Measurements from ENCODE around the gene OSCAR. TPM values are rescaled to one million over a fixed set of nuclear protein-coding genes. Genes with fewer than 3 reads are reported as not detected.

The OSCAR gene
- total and polyA plus RNA-seq, 10 donors = 2.4 to 49.5 (median 17.7) TPM

GRCh38 chr19:54077334-54077733, 23.3 kb downstream of the OSCAR start:
- DNase-seq = no peak
- no peak overlapping the region for H3K4me3 ChIP-seq
- TF ChIP-seq, protein P1, sequence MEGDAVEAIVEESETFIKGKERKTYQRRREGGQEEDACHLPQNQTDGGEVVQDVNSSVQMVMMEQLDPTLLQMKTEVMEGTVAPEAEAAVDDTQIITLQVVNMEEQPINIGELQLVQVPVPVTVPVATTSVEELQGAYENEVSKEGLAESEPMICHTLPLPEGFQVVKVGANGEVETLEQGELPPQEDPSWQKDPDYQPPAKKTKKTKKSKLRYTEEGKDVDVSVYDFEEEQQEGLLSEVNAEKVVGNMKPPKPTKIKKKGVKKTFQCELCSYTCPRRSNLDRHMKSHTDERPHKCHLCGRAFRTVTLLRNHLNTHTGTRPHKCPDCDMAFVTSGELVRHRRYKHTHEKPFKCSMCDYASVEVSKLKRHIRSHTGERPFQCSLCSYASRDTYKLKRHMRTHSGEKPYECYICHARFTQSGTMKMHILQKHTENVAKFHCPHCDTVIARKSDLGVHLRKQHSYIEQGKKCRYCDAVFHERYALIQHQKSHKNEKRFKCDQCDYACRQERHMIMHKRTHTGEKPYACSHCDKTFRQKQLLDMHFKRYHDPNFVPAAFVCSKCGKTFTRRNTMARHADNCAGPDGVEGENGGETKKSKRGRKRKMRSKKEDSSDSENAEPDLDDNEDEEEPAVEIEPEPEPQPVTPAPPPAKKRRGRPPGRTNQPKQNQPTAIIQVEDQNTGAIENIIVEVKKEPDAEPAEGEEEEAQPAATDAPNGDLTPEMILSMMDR (IDR thresholded peaks at IDR 0.05 in 8 of 11, conservative IDR thresholded peaks at IDR 0.05 in 3 of 11) = no peak
- no peak for TF ChIP-seq POLR2A (IDR thresholded peaks at IDR 0.05)
- no peak for TF ChIP-seq POLR2AphosphoS5 (IDR thresholded peaks at IDR 0.05)
- no peaks in the 10 kb centered on the region for H3K36me3 ChIP-seq
- peak overlapping the region in 6 of 8 donors; percentile 16 to 67 (median 32) for H3K27ac ChIP-seq
- H3K4me1 ChIP-seq = peaks cover 0 to 13% (median 1%) of the 10 kb centered on the region in 6 donors
- WGBS, 5 donors = 38 to 54% (median 47%) methylated on average over 5 of the region's 5 CpGs
- peaks cover 0 to 3% (median 0%) of the 10 kb centered on the region in 7 donors for H3K27me3 ChIP-seq (replicated peaks in 1 of 7)
- intact Hi-C loops (cut with DNase I; ENCODE audit: low total_unique reads) = no loop called here
- H3K9me3 ChIP-seq = peaks cover 0 to 17% (median 13%) of the 10 kb centered on the region in 8 donors

DNA sequence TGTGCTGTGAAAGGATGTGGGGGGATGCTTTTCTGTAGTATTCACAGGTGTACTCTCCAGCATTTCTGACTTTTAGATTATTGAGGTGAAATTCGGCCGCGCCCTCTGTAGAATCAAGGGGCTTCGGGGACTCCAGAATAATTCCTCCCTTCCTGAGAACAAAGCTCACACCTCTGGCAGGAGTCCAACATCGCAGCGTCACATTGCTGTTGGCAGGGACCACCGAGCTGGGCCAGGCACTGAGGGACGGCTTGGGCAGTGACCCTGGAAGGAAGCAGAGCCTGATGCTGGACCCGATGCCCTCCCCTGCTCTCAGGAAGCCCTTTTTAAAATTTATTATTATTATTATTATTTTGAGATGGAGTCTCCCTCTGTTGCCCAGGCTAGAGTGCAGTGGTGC, 25.8 kb downstream of the OSCAR start:
- H3K27ac ChIP-seq = no peak overlapping the region
- H3K4me3 ChIP-seq = no peak overlapping the region
- no peaks in the 10 kb centered on the region for H3K36me3 ChIP-seq
- no peak for DNase-seq
- peaks cover 0 to 13% (median 1%) of the 10 kb centered on the region in 6 donors for H3K4me1 ChIP-seq
- peaks cover 0 to 6% (median 0%) of the 10 kb centered on the region in 8 donors for H3K9me3 ChIP-seq
- intact Hi-C loops (cut with DNase I; ENCODE audit: low total_unique reads) = no loop called here
- TF ChIP-seq POLR2A (IDR thresholded peaks at IDR 0.05) (no peak), POLR2AphosphoS5 (IDR thresholded peaks at IDR 0.05) (no peak)
- TF ChIP-seq, protein P1 (IDR thresholded peaks at IDR 0.05 in 8 of 11, conservative IDR thresholded peaks at IDR 0.05 in 3 of 11) = no peak
- H3K27me3 ChIP-seq (replicated peaks in 1 of 7) = peaks cover 0 to 3% (median 0%) of the 10 kb centered on the region in 7 donors
- WGBS, 5 donors = 77 to 86% (median 83%) methylated on average over 9 of the region's 9 CpGs

GRCh38 chr19:54073829-54074228, 26.8 kb downstream of the OSCAR start:
- DNase-seq = no peak
- Histone ChIP-seq H3K4me3 (no peak overlapping the region), H3K9me3 (peaks cover 0 to 15% (median 7%) of the 10 kb centered on the region in 8 donors), H3K27me3 (replicated peaks in 1 of 7) (peaks cover 0 to 3% (median 0%) of the 10 kb centered on the region in 7 donors), H3K36me3 (no peaks in the 10 kb centered on the region), H3K27ac (no peak overlapping the region), H3K4me1 (peaks cover 0 to 13% (median 1%) of the 10 kb centered on the region in 6 donors)
- WGBS, 5 donors = 82 to 93% (median 92%) methylated on average over 10 of the region's 10 CpGs
- no peak for TF ChIP-seq POLR2A (IDR thresholded peaks at IDR 0.05)
- TF ChIP-seq, protein P1 (IDR thresholded peaks at IDR 0.05 in 8 of 11, conservative IDR thresholded peaks at IDR 0.05 in 3 of 11) = no peak
- no peak for TF ChIP-seq POLR2AphosphoS5 (IDR thresholded peaks at IDR 0.05)
- intact Hi-C loops (cut with DNase I; ENCODE audit: low total_unique reads) = no loop called here

DNA sequence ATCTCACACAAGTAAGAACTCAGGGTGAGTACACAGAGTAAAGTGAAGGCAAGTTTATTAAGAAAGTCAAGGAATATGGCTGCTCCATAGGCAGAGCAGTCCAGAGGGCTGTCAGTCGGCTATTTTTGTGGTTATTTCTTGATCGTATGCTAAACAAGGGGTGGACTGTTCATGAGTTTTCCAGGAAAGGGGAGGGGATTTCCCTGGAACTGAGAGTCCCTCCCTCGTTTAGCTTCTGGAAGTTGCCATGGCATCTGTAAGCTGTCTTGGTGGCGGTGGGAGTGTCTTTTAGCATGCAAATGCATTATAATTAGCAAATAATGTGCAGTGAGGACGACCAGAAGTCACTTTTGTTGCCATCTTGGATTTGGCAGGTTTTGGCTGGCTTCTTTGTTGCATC, 31.1 kb downstream of the OSCAR start:
- Histone ChIP-seq H3K27me3 (replicated peaks in 1 of 7) (peaks cover 0 to 17% (median 0%) of the 10 kb centered on the region in 7 donors), H3K9me3 (peaks cover 0 to 15% (median 7%) of the 10 kb centered on the region in 8 donors), H3K36me3 (no peaks in the 10 kb centered on the region), H3K4me3 (no peak overlapping the region), H3K27ac (no peak overlapping the region), H3K4me1 (no peaks in the 10 kb centered on the region)
- 63 to 78% (median 70%) methylated on average over 5 of the region's 5 CpGs for WGBS, 5 donors
- TF ChIP-seq POLR2AphosphoS5 (IDR thresholded peaks at IDR 0.05) = no peak
- TF ChIP-seq, protein P1 (IDR thresholded peaks at IDR 0.05 in 8 of 11, conservative IDR thresholded peaks at IDR 0.05 in 3 of 11) = no peak
- TF ChIP-seq POLR2A (IDR thresholded peaks at IDR 0.05) = no peak
- no peak for DNase-seq
- intact Hi-C loops (cut with DNase I; ENCODE audit: low total_unique reads) = no loop called here
